Mucosa of gallbladder (tissue), 1 donor: Measurements from ENCODE around the gene NLRP12. TPM values are rescaled to one million over a fixed set of nuclear protein-coding genes. Genes with fewer than 3 reads are reported as not detected.
"Not testable (repeated sequence)": the region's sequence is repeated elsewhere in the genome, so short reads cannot be mapped to it uniquely, and the experiment has no call there.

Source experiments
- DNase-seq: peaks from one replicate; pipeline ENCODE4 v3.0.0-alpha.2; 2020; ENCODE audit warnings: low spot score
- total RNA-seq: library from RNA; stranded (reverse); gene quantifications from one replicate; pipeline ENCODE4 v1.2.1, GENCODE V29; 2021
- donor health status: DM: no; HTN: no; CAD: no.

NLRP12 gene
- total RNA-seq, 1 donor from 2014 or later, result 0.20 TPM

GRCh38 chr19:53832861-53833260 is 8.7 kb upstream of the NLRP12 start:
- not testable (repeated sequence) for DNase-seq

- no peak for DNase-seq
These were observed 4.4 kb upstream of the NLRP12 start for GRCh38 chr19:53828531-53828930.

DNA sequence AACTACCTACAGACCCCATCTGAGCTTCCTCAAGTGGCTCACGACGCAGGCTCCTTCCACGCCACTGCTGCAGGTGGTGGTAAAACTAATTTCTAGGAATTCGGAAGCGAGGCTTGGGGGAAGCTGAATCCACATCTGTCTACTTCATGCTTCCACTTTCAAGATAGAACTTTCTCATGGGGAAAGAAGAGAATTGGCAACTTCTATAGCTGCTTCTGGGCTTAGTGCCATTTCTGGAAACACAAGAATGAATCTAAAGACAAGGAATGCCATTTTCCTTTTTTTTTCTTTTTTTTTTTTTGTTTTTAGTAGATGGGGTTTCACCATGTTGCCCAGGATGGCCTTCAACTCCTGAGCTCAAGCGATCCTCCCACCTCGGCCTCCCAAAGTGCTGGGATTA is 2.8 kb upstream of the NLRP12 start:
- no peak for DNase-seq

DNA sequence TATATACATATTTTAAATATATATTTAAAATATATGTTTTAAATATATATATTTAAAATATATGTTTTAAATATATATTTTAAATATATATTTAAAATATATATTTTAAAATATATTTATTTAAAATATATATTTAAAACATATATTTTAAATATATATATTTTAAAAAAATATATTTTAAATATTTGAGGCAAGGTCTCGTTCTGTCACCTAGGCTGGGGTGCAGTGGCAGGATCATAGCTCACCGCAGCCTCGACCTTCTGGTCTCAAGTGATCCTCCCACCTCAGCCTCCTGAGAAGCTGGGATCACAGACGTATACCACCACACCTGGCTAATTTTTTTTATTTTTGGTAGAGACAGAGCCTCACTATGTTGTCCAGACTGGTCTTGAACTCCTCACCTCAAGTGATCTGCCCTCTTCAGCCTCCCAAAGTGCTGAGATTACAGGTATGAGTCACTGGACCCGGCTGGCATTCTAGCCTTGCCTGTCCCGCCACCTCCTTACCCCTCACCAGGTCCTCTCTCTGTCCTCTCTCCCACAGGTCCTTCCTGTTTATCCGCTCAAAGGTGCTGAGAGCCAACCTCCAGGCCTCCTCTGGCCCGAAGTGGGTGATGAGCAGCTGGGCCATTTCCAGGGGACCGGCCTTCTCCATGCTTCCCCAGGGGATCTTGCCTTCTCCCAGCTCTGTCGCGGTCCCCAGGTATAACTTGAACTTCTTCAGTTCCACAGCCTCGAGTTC is 564 bp downstream of the NLRP12 start:
- DNase-seq, result no peak

GRCh38 chr19:53819861-53820260 is 4.3 kb downstream of the NLRP12 start:
- DNase-seq, result no peak

GRCh38 chr19:53818756-53819155 is 5.4 kb downstream of the NLRP12 start:
- no peak for DNase-seq

GRCh38 chr19:53813996-53814395 is 10.1 kb downstream of the NLRP12 start:
- DNase-seq, result no peak

- no peak for DNase-seq
These were observed 11.8 kb downstream of the NLRP12 start for GRCh38 chr19:53812335-53812734.

GRCh38 chr19:53810891-53811290 is 13.2 kb downstream of the NLRP12 start:
- no peak for DNase-seq

GRCh38 chr19:53810187-53810546 is 13.9 kb downstream of the NLRP12 start:
- DNase-seq, result no peak

DNA sequence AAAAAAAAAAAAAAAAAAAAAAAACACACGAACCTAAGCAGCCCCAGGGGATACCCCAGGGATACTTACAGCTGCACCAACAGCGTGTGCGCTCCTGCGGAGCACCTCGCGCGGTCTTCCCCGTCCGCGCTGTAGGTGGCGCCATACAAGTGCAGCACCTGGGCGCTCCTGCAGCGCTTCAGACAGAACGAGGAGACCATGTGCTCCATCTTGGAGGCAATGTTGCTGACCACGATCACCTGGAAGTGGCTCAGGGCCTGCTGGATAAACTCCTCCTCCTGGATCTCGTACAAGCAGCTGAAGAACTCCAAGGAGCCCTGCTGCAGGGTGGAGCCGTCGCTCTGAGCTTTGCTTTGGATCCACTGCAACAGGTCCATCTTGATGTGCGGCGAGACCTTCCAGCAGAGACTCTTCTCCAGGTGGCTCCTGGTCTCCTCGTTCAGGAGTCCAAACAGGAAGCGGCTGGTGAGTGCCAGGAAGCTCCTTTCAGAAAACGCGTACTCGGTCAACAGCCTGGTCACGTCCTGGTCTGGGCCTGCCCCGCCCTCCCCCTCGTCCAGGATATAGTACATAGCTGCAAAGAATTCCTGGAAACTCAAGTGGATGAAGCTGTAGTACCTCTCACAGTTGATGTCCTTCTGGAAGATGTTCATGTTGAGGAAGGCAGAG is 14.5 kb downstream of the NLRP12 start:
- DNase-seq, result no peak

GRCh38 chr19:53808710-53809125 is 15.4 kb downstream of the NLRP12 start:
- DNase-seq, result no peak

- no peak for DNase-seq
These were observed 22.9 kb downstream of the NLRP12 start for GRCh38 chr19:53801257-53801656.

DNA sequence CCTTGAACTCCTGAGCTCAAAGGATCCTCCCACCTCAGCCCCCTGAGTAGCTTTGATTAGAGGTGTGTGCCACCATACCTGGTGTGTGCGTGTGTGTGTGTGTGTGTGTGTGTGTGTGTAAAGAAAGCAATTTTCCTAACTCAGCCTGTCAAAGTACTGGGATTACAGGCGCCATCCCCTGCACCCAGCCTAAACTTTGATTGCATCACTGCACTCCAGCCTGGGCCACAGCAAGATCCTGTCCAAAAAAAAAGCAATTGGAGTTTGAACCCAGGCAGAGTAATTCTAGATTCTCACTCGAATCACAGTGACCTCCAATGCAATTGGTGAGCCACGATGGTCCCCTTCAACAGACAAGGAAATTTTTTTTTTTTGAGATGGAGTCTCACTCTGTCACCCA is 29.1 kb downstream of the NLRP12 start:
- DNase-seq, result no peak

DNA sequence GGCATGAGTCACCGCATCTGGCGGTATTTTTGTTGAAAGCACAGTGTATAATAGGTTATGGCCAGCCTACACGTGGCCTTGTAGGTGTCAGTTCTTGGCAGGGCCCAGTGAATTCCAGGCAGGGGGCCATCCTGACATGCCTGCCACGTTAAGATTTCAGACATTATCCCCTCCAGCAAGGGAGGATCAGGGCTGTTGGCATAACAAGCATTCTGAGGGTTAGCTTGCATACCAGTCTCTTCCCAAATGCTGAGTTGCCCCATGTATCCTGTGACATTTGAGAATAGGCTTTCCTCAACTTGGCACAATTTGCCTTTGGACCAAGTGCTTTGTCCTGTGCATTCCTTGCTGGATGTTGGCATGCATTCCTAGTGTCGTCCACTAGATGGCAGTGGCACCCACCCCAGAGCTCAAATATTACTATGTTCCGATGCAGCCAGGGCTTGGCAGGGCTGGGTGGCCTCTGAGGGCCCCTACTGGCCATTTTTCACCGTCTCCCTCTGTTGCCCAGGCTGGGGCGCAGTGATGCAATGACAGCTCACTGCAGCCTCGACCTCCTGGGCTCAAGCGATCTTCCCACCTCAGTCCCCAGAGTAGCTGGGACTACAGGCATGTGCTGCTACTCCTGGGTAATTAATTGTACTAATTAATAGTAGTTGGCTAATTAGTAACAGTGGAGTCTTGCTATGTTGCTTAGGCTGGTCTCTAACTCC is 31.2 kb downstream of the NLRP12 start:
- peak; percentile 89 for DNase-seq

DNA sequence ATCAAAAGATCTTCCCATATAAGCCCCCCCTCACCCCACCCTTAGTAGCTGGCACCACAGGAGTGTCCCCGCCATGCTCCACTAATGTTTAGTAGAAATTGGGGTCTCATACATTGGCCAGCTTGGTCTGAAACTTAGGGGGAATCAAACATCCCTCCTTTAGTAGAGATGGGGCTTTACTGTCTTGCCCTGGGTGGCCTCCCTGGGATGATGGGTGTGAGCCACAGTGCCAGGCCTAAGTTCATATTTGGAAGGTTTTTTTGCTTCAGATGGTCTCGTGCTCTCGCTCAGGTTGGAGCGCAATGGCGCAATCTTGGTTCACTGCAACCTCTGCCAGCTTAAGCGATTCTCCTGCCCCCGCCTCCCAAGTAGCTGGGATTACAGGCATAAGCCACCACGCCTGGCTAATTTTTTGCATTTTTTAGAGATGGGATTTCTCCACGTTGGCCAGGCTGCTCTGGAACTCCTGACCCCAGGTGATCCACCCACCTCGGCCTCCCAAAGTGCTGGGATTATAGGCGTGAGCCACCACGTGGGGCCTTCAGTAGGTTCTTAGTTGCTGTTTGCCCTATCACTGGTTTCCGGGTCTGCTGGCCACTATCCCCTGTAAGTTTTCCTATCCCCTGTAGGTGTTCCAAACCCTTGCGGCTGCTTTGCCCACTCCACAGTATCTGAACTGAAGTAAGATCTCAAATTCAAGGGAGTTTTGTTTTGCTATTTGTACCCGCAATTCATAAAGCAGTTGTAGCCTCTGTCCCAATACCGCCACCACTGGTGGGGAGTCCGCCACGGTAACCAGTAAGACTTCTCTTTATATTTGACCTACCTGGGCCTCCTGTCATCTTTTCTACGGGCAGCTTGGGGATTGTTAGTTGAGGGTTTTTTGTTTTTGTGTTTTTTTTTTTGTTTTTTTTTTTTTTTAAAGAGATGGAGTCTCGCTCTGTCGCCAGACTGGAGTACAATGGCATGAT is 34.1 kb downstream of the NLRP12 start:
- no peak for DNase-seq

DNA sequence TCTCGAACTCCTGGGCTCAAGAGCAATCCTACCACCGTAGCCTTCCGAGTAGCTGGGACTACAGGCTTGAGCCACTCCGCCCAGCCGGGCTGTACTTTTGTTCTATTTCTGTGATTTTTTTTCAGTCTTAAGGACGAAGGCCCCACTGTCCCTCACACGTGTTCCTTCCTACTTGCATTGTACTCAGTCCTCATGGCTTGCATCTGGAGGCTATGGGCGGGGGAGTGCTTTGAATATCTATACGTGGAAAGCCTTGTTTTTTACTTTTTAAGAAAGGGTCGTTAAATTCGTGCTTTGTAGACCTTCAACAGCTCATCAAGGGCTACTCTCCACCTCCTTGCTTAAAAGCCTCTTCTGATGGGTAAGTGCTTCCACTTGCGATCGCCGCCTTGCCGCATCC is 36.8 kb downstream of the NLRP12 start:
- no peak for DNase-seq

DNA sequence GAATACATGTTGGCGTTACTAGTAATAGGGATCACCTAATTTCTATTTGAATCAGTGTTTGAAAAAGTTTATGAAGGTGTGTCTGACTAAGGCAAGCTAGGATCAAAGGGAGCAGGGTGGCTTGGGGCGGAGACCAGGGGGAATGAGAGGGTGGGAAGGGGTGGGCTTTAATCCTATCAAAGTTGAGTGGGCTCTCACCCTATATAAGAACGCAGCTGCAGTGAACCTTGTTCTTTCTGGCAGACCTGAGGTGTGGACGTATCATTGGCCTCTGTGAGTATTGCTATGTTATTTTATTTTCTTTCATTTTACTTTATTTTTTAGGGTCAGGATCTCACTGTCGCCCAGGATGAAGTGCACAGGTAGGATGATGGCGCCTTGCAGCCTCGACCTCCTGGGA is 37.4 kb downstream of the NLRP12 start:
- no peak for DNase-seq

- DNase-seq, result no peak
These were observed 38.8 kb downstream of the NLRP12 start for GRCh38 chr19:53785196-53785889.

GRCh38 chr19:53782698-53783097 is 41.4 kb downstream of the NLRP12 start:
- no peak for DNase-seq

- not testable (repeated sequence) for DNase-seq
These were observed 42.8 kb downstream of the NLRP12 start for GRCh38 chr19:53781332-53781731.
